H1 (cell line): ENCODE data around the gene QSOX2. TPM values are rescaled to one million over a fixed set of nuclear protein-coding genes. Genes with fewer than 3 reads are reported as not detected.

Experiments
- BACH1 ChIP-seq: IDR thresholded peaks from 2 replicates; pipeline ENCODE4 v1.6.1; 2012; ENCODE audit warnings: low read length, improper control_type of control experiment
- BRCA1 ChIP-seq: IDR thresholded peaks from 2 replicates; pipeline ENCODE4 v1.6.1; 2012; ENCODE audit warnings: low read depth, low read length, improper control_type of control experiment
- CEBPB ChIP-seq: IDR thresholded peaks from 2 replicates; pipeline ENCODE4 v1.6.1; 2012; ENCODE audit warnings: low read depth, low read length
- CTBP2 ChIP-seq: IDR thresholded peaks from 2 replicates; pipeline ENCODE4 v1.7.0; 2011; ENCODE audit warnings: borderline replicate concordance, mild to moderate bottlenecking, moderate library complexity, mixed read lengths, low read length; ENCODE audit not compliant: insufficient read depth, insufficient read length
- E2F6 ChIP-seq: IDR thresholded peaks from 2 replicates; pipeline ENCODE4 v1.6.1; 2012; ENCODE audit warnings: inconsistent platforms
- JUN ChIP-seq: IDR thresholded peaks from 2 replicates; pipeline ENCODE4 v1.6.1; 2011; ENCODE audit warnings: low read depth, mild to moderate bottlenecking, improper control_type of control experiment, low read length
- JUND ChIP-seq: IDR thresholded peaks from 2 replicates; pipeline ENCODE4 v1.6.1; 2011; ENCODE audit warnings: mild to moderate bottlenecking, improper control_type of control experiment, low read length
- RBBP5 ChIP-seq: IDR thresholded peaks from 2 replicates; pipeline ENCODE4 v1.7.1; 2012; ENCODE audit warnings: low read depth, mild to moderate bottlenecking, inconsistent platforms, low read length, moderate library complexity, borderline replicate concordance
- SP4 ChIP-seq: IDR thresholded peaks from 2 replicates; pipeline ENCODE4 v1.6.1; 2012; ENCODE audit warnings: low read length, inconsistent platforms
- polyA plus RNA-seq, 7 experiments: library from polyadenylated mRNA; depleted of rRNA in 3 of 7; stranded (reverse) in 5 of 7; unstranded in 2 of 7; fragments of >200 nt in 5 of 7; fragments of 200-250 nt in 2 of 7; gene quantifications; 1 replicate in 5 of 7; 2 replicates in 1 of 7; 4 replicates in 1 of 7; pipeline versions ENCODE4 v1.2.1 to v1.2.3, GENCODE V29; 2011 to 2013; ENCODE audit warnings: missing spikeins in 2 of 7, mixed read lengths in 2 of 7
- total RNA-seq: library from RNA; stranded (reverse); fragmentation: NEBNext Ultra II Directional; extraction: Animal tissue kit (Norgen Biotek cat#: 25700); gene quantifications from 2 replicates; pipeline ENCODE4 v1.2.1, GENCODE V29; 2021
- TF ChIP-seq, protein P1 (sequence below), 3 experiments: IDR thresholded peaks; 1 replicate in 2 of 3; 2 replicates in 1 of 3; pipeline versions ENCODE4 v1.5.1 to v1.6.1; 2011; ENCODE audit warnings: low read length in 3 of 3, mild to moderate bottlenecking in 3 of 3, inconsistent platforms in 2 of 3, low read depth in 1 of 3, moderate library complexity in 1 of 3; ENCODE audit not compliant: insufficient read depth in 1 of 3; ENCODE audit errors: control extremely low read depth in 1 of 3

The QSOX2 gene
- total and polyA plus RNA-seq, 2 of the 8 experiments (the other 6 are each of a cell fraction or from before 2014, with no cell fraction given) = 18.0 to 28.6 TPM

DNA sequence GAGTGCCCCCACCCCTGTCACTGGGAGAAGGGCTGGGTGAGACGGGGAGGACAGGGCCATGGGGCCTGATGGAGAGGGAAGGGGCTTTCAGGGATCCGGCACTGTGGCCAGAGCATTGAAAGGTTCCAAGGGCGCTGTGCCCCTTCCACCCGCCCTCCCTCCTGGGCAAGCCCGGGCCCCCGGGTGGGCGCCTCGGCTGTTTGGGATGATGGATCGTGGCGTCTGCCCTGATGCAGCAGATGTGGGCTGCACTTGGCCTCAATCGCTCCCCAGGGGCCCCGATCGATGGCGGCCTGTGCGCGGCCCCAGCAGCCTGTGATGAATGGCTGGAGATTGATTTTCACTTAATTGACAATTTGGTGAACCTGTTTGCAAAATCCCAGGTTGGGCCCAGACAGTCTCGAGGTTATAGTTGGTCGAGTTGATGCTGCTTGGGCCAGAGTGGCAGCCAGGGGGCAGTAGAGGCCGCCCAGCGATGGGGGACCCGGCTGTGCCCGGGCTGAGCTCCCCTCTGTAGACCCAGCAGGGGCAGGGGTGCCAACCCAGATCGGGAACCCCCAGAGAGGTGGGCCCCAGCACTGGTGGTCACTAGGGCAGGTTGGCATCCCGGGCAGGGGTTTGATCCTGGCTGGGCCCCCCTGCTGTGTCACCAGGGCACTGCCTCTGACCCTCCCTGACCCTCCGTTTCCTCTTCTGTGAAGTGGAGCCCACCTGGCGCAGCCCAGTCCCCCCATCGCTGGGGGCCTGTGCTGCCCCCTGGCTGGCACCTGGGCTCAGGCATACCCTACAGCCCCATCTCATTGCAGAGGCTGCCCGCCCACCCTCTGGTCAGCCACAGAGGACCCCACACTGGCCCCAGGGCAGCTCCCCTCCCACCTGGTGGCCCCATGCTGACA, 75.4 kb downstream of the QSOX2 start (continued):
- TF ChIP-seq, protein P1, sequence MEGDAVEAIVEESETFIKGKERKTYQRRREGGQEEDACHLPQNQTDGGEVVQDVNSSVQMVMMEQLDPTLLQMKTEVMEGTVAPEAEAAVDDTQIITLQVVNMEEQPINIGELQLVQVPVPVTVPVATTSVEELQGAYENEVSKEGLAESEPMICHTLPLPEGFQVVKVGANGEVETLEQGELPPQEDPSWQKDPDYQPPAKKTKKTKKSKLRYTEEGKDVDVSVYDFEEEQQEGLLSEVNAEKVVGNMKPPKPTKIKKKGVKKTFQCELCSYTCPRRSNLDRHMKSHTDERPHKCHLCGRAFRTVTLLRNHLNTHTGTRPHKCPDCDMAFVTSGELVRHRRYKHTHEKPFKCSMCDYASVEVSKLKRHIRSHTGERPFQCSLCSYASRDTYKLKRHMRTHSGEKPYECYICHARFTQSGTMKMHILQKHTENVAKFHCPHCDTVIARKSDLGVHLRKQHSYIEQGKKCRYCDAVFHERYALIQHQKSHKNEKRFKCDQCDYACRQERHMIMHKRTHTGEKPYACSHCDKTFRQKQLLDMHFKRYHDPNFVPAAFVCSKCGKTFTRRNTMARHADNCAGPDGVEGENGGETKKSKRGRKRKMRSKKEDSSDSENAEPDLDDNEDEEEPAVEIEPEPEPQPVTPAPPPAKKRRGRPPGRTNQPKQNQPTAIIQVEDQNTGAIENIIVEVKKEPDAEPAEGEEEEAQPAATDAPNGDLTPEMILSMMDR (IDR thresholded peaks at IDR 0.05; ENCODE audit: control extremely low read depth in 1 of 3, insufficient read depth in 1 of 3, low read depth in 1 of 3, low read length in 3 of 3) = peak in 2 of 3 experiments; percentile 82 to 88; a peak in 3 of 4 replicates
- TF ChIP-seq CTBP2 = no peak
- TF ChIP-seq CEBPB = no peak
- no peak for TF ChIP-seq BACH1
- TF ChIP-seq BRCA1 = no peak
- no peak for TF ChIP-seq SP4
- TF ChIP-seq JUND = no peak
- TF ChIP-seq E2F6 = no peak
- TF ChIP-seq JUN = no peak
- no peak for TF ChIP-seq RBBP5
